ENCODE data around the gene DACH1. TPM values are rescaled to one million over a fixed set of nuclear protein-coding genes. Genes with fewer than 3 reads are reported as not detected.

Gene DACH1
- total and polyA plus RNA-seq, 2 of the 13 experiments (the other 11 are each of a cell fraction or from before 2014, with no cell fraction given) = not detected

- TF ChIP-seq, protein P1, sequence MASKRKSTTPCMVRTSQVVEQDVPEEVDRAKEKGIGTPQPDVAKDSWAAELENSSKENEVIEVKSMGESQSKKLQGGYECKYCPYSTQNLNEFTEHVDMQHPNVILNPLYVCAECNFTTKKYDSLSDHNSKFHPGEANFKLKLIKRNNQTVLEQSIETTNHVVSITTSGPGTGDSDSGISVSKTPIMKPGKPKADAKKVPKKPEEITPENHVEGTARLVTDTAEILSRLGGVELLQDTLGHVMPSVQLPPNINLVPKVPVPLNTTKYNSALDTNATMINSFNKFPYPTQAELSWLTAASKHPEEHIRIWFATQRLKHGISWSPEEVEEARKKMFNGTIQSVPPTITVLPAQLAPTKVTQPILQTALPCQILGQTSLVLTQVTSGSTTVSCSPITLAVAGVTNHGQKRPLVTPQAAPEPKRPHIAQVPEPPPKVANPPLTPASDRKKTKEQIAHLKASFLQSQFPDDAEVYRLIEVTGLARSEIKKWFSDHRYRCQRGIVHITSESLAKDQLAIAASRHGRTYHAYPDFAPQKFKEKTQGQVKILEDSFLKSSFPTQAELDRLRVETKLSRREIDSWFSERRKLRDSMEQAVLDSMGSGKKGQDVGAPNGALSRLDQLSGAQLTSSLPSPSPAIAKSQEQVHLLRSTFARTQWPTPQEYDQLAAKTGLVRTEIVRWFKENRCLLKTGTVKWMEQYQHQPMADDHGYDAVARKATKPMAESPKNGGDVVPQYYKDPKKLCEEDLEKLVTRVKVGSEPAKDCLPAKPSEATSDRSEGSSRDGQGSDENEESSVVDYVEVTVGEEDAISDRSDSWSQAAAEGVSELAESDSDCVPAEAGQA (IDR thresholded peaks at IDR 0.05; ENCODE audit: low read depth) = no peak
- TF ChIP-seq, protein P1 (CRISPR knock-in tag; IDR thresholded peaks at IDR 0.05; ENCODE audit: borderline replicate concordance) = no peak
- TF ChIP-seq FOXJ3 (CRISPR knock-in tag; IDR thresholded peaks at IDR 0.05; ENCODE audit: borderline replicate concordance) = no peak
- TF ChIP-seq RARA (CRISPR knock-in tag; IDR thresholded peaks at IDR 0.05) = no peak
- no peak for TF ChIP-seq U2AF2 (IDR thresholded peaks at IDR 0.05; ENCODE audit: low read depth, low read length)
- TF ChIP-seq ZMYM2 (CRISPR knock-in tag; IDR thresholded peaks at IDR 0.05) = no peak
Measured at GRCh38 chr13:71831716-71832115, 35.3 kb downstream of the DACH1 start (continued).

DNA sequence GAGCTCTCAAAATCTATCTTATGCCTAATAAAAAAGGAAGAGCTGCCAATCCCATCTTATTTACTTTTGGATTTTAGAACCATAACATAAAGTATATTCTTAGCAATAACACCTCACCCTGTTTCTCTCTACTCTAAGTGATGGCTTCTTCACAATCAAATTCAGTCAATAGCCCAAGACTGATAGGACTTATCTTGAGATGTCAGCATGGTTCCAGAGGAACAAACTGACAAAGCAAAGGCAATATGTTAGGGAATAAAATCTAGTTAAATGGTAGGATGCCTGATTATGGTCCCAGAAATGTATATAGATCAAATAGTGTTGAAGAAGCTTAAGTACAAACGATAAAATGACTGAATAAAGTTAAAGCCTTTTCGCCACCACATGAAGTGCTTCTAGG is 36.3 kb downstream of the DACH1 start:
- Histone ChIP-seq H3K4me1 (ENCODE audit: insufficient read depth, low read length) (no peaks in the 10 kb centered on the region), H3K79me2 (ENCODE audit: insufficient read depth, low read length) (no peaks in the 10 kb centered on the region), H3K27me3 (ENCODE audit: control insufficient read depth in 1 of 2, insufficient read depth in 2 of 2, low read length in 2 of 2) (no peaks in the 10 kb centered on the region), H3K4me3 (replicated peaks in 1 of 3; ENCODE audit: insufficient read depth in 1 of 3, low read depth in 2 of 3, low read length in 3 of 3) (no peak overlapping the region), H3K9me3 (ENCODE audit: low read length) (no peaks in the 10 kb centered on the region), H3K4me2 (ENCODE audit: low read depth, low read length) (no peak overlapping the region), H3K36me3 (replicated peaks in 1 of 2; ENCODE audit: control insufficient read depth in 1 of 2, insufficient read depth in 2 of 2, low read length in 2 of 2) (no peaks in the 10 kb centered on the region), H3K9ac (ENCODE audit: insufficient read depth, low read depth, low read length) (no peak overlapping the region), H2AFZ (ENCODE audit: low read length) (no peak overlapping the region), H3K27ac (ENCODE audit: extremely low read length, insufficient read depth, low read length) (no peak overlapping the region), H4K20me1 (ENCODE audit: insufficient read depth, low read length) (no peaks in the 10 kb centered on the region)
- TF ChIP-seq POGZ (CRISPR knock-in tag; IDR thresholded peaks at IDR 0.05) = no peak
- TF ChIP-seq, protein P2, sequence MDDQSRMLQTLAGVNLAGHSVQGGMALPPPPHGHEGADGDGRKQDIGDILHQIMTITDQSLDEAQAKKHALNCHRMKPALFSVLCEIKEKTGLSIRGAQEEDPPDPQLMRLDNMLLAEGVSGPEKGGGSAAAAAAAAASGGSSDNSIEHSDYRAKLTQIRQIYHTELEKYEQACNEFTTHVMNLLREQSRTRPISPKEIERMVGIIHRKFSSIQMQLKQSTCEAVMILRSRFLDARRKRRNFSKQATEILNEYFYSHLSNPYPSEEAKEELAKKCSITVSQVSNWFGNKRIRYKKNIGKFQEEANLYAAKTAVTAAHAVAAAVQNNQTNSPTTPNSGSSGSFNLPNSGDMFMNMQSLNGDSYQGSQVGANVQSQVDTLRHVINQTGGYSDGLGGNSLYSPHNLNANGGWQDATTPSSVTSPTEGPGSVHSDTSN (CRISPR knock-in tag; IDR thresholded peaks at IDR 0.05; ENCODE audit: borderline replicate concordance) = no peak
- no peak for TF ChIP-seq HIC2 (CRISPR knock-in tag; IDR thresholded peaks at IDR 0.05; ENCODE audit: low read depth)
- TF ChIP-seq, protein P3, sequence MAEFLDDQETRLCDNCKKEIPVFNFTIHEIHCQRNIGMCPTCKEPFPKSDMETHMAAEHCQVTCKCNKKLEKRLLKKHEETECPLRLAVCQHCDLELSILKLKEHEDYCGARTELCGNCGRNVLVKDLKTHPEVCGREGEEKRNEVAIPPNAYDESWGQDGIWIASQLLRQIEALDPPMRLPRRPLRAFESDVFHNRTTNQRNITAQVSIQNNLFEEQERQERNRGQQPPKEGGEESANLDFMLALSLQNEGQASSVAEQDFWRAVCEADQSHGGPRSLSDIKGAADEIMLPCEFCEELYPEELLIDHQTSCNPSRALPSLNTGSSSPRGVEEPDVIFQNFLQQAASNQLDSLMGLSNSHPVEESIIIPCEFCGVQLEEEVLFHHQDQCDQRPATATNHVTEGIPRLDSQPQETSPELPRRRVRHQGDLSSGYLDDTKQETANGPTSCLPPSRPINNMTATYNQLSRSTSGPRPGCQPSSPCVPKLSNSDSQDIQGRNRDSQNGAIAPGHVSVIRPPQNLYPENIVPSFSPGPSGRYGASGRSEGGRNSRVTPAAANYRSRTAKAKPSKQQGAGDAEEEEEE (CRISPR knock-in tag; IDR thresholded peaks at IDR 0.05; ENCODE audit: borderline replicate concordance) = no peak
- no peak for TF ChIP-seq MEIS1 (CRISPR knock-in tag; IDR thresholded peaks at IDR 0.05; ENCODE audit: borderline replicate concordance)
- ATAC-seq (no peak), DNase-seq (ENCODE audit: low spot score) (no peak), FAIRE-seq (no peak)
- ChIA-PET CTCF (ENCODE audit: low intra/inter-chr PET ratio, low total read pairs) (no interaction called here), POLR2A (no interaction called here)
- in situ Hi-C loops (cut with HindIII; ENCODE audit: extremely low pct_ligation_motif_present, low pct_unique_long_range_greater_than_20kb) (no loop called here), intact Hi-C loops (cut with micrococcal nuclease; ENCODE audit: unreplicated experiment) (no loop called here)
- WGBS (ENCODE audit: low lambda C conversion rate) = 3% methylated on average over 2 of the region's 2 CpGs
- no TSS peak for BruUV-seq (replicated peaks)

Measured in HepG2 (cell line).